H1 (cell line): ENCODE data around the gene LRP1.

Experiments
- ATF2 ChIP-seq: IDR thresholded peaks from 2 replicates; pipeline ENCODE4 v1.6.1; 2012; ENCODE audit warnings: low read length, inconsistent platforms
- CBX5 ChIP-seq: fragments of 300-800, 300-1000 bp; sonication (generic); IDR thresholded peaks from 2 replicates; pipeline ENCODE4 v1.7.1; 2016; ENCODE audit warnings: antibody characterized with exemption, low read length, low read depth
- CTCF ChIP-seq, 3 experiments: IDR thresholded peaks; 1 replicate in 2 of 3; 2 replicates in 1 of 3; pipeline versions ENCODE4 v1.5.1 to v1.6.1; 2011; ENCODE audit warnings: low read length in 3 of 3, mild to moderate bottlenecking in 3 of 3, inconsistent platforms in 2 of 3, low read depth in 1 of 3, moderate library complexity in 1 of 3; ENCODE audit not compliant: insufficient read depth in 1 of 3; ENCODE audit errors: control extremely low read depth in 1 of 3
- E2F6 ChIP-seq: IDR thresholded peaks from 2 replicates; pipeline ENCODE4 v1.6.1; 2012; ENCODE audit warnings: inconsistent platforms
- EZH2 ChIP-seq: fragments of 200-600 bp; sonication (generic); IDR thresholded peaks from 2 replicates; pipeline ENCODE4 v1.7.1; 2012; ENCODE audit warnings: low read depth, mild to moderate bottlenecking, moderate library complexity, low read length, inconsistent platforms; ENCODE audit not compliant: severe bottlenecking
- GABPA ChIP-seq: IDR thresholded peaks from 2 replicates; pipeline ENCODE4 v1.6.1; 2011; ENCODE audit warnings: mild to moderate bottlenecking, low read length, moderate library complexity, borderline replicate concordance; ENCODE audit not compliant: insufficient read depth
- TEAD4 ChIP-seq: IDR thresholded peaks from 2 replicates; pipeline ENCODE4 v1.6.1; 2012; ENCODE audit warnings: low read depth, low read length, inconsistent platforms, mixed read lengths
- YY1 ChIP-seq: IDR thresholded peaks from 2 replicates; pipeline ENCODE4 v1.6.1; 2011; ENCODE audit warnings: low read depth, mild to moderate bottlenecking, low read length

- TF ChIP-seq CTCF (IDR thresholded peaks at IDR 0.05; ENCODE audit: control extremely low read depth in 1 of 3, insufficient read depth in 1 of 3, low read depth in 1 of 3, low read length in 3 of 3) (no peak), CBX5 (no peak), YY1 (no peak), EZH2 (no peak), GABPA (no peak), E2F6 (no peak), ATF2 (no peak), TEAD4 (no peak)
These were observed 106.3 kb downstream of the LRP1 start for GRCh38 chr12:57234571-57235016.
